Coronary artery (tissue), 2 donors: ENCODE data around the gene LRFN5.
"Not testable (repeated sequence)": the region's sequence is repeated elsewhere in the genome, so short reads cannot be mapped to it uniquely, and the experiment has no call there.

Experiments
- DNase-seq: peaks from one replicate; pipeline ENCODE4 v3.0.0-alpha.2; 2017; ENCODE audit warnings: low spot score
- H3K27ac ChIP-seq, 2 donors: fragments of 200-600 bp; sonication (generic); one replicate each; pipeline ENCODE4 v1.5.1; 2016 to 2019
- H3K4me3 ChIP-seq: fragments of 200-600 bp; sonication (generic); 2 replicates; pipeline ENCODE4 v1.5.1; 2016; ENCODE audit warnings: mild to moderate bottlenecking, moderate library complexity
- CTCF ChIP-seq: fragments of 200-600 bp; sonication (generic); IDR thresholded peaks from one replicate; pipeline ENCODE4 v1.5.1; 2019; ENCODE audit warnings: antibody characterized with exemption

LRFN5 gene

GRCh38 chr14:41899416-41899815, 292.7 kb downstream of the LRFN5 start:
- DNase-seq = no peak
- TF ChIP-seq CTCF = no peak
- H3K4me3 ChIP-seq = no peak overlapping the region
- H3K27ac ChIP-seq = no peak overlapping the region

GRCh38 chr14:41900644-41901043, 294.0 kb downstream of the LRFN5 start:
- Histone ChIP-seq H3K4me3 (no peak overlapping the region), H3K27ac (no peak overlapping the region)
- no peak for TF ChIP-seq CTCF
- no peak for DNase-seq

- H3K27ac ChIP-seq = no peak overlapping the region
- no peak for TF ChIP-seq CTCF
- DNase-seq = no peak
Measured at GRCh38 chr14:41901089-41901488, 294.4 kb downstream of the LRFN5 start.

DNA sequence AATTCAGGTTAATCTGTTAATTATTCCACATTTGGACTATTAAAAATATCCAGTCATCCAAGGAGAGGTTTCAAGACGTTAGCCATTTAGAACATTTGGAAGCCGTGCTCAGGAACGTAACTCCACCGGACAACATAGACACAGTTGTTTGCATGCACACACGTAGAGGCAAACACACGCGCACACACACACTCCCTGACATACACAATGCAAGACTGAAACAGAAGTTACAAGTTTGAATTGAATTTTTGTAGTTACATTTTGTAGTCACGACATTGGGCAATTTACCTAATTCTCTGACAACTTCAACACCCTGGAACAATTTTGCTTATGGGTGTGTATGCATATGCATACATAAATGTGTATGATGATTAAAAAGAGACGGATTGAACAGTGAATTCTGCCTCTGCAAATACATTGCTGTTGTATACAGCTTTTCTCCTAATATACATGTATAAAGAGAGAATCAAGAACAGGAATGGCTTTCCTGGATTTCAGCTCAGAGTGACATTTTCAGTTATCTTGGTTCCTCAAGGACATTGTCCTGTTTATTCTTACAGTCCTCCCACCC, 298.8 kb downstream of the LRFN5 start:
- TF ChIP-seq CTCF = no peak
- no peak overlapping the region for H3K27ac ChIP-seq
- DNase-seq = no peak
- H3K4me3 ChIP-seq = no peak overlapping the region

More at GRCh38 chr14:41901089-41901488, 294.4 kb downstream of the LRFN5 start:
- no peak overlapping the region for H3K4me3 ChIP-seq

DNA sequence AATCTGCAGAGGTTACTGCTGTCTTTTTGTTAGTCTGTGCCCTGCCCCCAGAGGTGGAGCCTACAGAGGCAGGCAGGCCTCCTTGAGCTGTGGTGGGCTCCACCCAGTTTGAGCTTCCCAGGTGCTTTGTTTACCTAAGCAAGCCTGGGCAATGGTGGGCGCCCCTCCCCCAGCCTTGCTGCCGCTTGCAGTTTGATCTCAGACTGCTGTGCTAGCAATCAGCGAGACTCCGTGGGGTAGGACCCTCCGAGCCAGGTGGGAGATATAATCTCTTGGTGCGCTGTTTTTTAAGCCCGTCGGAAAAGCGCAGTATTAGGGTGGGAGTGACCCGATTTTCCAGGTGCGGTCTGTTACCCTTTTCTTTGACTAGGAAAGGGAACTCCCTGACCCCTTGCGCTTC, 304.5 kb downstream of the LRFN5 start:
- H3K4me3 ChIP-seq, DNase-seq, H3K27ac ChIP-seq: not testable (repeated sequence)

DNA sequence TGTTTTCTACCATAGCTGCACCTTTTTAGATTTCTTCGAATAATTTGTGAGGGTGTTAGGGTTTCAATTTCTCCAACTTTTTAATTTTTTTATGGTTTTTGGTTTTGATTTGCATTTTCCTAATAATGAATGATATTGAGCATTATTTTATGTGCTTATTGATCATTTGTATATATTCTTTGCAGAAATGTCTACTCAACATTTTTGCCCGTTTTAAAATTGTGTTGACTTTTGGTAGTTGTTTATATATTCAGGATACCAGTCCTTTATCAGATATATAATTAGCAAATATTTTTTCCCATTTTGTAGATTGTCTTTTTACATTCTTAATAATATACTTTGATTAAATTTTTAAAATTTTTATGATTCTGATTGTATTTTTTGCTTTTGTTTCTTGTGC, 306.7 kb downstream of the LRFN5 start:
- DNase-seq = no peak
- Histone ChIP-seq H3K27ac (no peak overlapping the region), H3K4me3 (no peak overlapping the region)
- no peak for TF ChIP-seq CTCF

GRCh38 chr14:41915732-41916131, 309.1 kb downstream of the LRFN5 start:
- no peak overlapping the region for H3K4me3 ChIP-seq
- no peak overlapping the region for H3K27ac ChIP-seq
- TF ChIP-seq CTCF = no peak
- no peak for DNase-seq

DNA sequence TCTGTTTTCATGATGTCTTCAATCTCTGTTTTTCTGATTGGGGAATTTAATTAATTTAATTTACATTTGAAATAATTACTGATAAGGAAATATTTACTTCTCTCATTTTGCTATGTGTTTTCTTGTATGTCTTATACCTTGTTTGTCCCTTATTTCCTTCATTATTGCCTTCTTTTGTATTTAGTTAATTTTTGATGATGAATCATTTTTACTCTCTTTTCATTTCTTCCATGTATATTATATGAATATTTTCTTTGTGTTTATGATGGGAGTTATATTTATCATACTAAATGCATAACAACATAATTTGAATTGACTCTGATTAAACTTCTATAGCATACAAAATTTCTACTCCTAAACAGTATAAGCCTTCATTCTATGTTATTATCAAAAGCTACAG, 309.6 kb downstream of the LRFN5 start:
- Histone ChIP-seq H3K4me3 (no peak overlapping the region), H3K27ac (no peak overlapping the region)
- no peak for DNase-seq
- TF ChIP-seq CTCF = no peak
